Pulmonary artery endothelial cell (primary cell): ENCODE data around the gene LDLRAD3. TPM values are rescaled to one million over a fixed set of nuclear protein-coding genes. Genes with fewer than 3 reads are reported as not detected.

Experiments used
- DNase-seq: peaks from one replicate; pipeline ENCODE4 v3.0.0-alpha.2; 2011; ENCODE audit warnings: low read depth, low spot score
- total RNA-seq: library from RNA; depleted of rRNA; stranded (reverse); fragments of >200 nt; gene quantifications from 2 replicates; pipeline ENCODE4 v1.2.3, GENCODE V29; 2014

LDLRAD3 gene
- total RNA-seq, 1 donor from 2014 or later = 9.5 TPM

DNA sequence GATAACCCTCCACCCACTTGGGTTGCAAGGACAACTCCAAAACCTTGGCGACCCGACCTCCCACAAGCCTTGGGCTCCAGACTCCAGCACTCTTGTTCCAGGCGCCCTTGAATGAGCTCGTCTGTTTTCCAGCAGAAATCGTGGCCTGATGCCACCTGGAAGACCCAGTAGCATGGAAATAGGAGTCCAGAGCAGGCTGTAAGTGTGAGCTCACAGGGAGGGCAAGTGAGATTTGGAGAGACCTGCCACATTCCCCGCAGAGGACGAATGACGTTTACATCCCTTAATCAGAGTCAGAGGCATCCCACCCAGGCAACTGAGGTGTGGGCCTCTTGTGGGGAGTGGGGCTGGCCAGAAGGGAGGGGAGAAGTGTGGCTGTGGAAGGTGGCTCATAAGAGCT lies 71.9 kb downstream of the LDLRAD3 start:
- DNase-seq = no peak

DNA sequence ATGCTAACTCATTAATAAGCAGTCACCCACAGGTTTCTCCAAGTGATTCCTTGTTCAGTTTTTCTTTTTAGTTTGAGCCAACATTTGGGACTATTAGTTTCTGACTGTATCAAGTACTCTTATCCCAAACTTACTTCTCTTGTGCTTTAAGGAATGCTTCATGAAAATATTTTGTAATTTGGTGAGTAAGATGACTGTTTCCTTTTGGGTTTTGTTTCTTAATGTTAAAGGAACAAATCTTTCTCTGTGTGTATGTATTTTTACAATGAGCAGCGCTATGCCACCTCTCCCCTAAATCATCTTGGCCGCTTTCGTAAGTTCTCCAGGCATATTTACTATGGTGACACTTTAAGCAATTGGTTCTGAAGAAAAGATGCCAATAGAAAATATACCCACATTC lies 72.4 kb downstream of the LDLRAD3 start:
- DNase-seq = no peak

DNA sequence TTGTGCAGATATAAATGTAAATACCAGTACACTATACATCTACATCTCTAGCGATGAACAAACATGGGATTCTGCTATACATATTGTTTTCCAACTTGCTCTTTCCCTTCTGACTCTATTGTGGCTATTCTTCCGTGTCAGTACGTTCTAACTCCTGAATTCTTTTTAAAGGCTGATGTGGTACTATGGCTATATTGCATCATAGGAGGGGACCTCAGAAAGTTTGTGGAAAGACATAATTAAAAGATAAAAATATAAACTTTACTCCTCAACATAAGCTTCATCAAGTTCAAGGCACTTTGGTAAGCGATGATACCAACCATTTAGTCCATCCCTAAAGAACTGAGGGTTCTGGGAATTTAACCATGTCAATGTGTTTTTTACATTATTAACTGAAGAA lies 72.8 kb downstream of the LDLRAD3 start:
- no peak for DNase-seq

DNA sequence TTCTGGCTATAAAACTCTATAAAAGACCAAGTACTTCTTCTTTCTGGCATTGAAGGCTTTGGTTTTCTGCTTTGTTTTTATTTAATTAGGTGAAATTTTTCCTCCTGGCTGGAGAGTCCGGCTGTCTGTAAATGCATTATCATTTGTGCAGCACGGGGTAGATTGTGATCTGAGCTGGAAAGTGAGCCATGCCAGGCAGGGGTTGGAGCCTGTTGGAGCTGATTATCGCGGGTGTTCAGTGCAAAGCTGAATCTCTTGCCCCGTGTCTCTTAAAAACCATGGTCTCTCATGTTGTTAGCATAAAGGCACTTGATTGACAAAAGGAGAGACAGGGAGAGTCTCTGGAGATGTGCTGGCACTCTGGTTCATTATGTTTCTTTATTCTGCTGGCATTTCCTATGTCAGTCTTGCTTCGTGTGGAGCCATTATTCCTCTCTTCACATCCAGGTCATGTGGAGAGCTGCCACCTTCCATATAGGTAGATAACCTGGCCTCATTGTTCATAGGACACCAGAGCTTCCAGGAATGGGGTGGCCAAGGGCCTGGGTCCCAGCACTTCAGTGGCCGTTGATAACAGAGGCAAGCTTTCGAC lies 75.2 kb downstream of the LDLRAD3 start:
- DNase-seq = no peak

DNA sequence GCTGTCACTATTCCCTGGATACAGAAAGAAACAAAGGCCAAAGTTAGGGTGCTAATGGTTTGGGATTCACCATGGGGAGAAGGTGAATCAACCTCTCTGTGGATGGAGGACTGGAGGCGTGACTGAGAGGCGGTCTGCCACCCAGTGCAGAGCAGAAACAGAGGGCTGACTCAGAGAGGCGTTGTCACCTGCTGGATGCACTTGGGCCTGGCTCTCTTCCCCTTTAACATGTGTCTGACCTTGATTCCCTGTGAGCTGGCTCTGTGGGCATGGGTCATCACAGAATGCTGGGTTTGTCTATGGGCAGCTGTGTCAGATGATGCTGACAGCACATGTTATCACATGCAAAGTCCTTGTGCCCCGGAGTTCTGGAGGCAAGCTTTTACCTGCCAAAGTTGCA lies 75.9 kb downstream of the LDLRAD3 start:
- DNase-seq = no peak

DNA sequence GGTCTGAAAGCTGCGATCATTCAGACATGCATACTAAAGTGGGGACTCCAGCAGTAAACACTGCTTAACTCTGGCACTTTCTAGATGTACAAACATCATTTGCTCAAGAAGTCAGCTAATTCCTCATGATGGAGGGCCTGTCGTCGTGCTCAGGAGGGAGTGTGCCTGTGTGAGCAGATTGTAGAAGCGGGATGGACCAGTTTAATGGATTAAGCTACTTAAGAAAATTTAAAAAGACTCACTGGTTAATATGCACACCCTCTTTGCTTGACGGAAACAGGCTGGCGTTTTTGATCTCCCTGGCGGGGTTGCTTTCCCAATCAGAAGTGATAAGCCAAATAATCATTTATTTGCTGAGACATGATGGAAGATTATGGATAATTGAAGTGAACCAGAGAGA lies 79.0 kb downstream of the LDLRAD3 start:
- no peak for DNase-seq

DNA sequence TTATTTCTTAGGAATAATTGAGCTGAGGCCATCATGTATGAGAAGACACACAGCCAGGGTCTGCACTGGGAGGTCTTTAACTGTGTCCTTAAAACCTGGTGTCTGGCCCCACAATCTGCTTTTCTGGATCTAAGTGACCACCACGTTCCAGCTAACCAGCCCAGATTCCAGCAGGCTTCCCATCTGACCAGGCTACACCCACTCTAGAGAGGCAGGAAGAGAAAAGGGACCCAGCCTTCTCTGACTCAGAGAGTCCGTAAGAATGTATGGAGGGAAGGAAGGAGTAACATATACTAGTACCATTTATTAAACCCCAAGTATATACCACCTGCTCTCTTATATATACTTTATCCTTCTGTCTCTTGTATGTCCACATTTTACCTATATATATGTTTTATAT lies 80.1 kb downstream of the LDLRAD3 start:
- DNase-seq = no peak

DNA sequence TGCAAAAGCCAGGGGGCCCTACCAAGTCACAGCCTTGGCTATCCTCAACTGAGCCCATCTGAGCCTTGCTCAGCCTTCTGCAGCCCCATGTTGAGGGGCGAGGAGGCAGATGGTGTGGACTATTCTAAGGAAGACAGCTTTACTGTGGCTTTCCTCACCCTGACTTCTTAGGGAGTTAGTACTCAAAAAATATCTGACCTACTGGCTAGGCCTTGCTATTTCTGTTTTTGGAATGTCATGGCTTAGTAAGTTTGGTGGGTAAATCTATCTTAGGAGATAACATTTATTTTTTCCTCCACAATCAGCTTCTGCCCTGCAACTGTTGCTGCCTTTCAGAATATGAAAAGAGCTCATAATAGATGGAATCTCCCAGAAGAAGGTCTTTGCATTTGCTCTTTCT lies 80.9 kb downstream of the LDLRAD3 start:
- DNase-seq = no peak

DNA sequence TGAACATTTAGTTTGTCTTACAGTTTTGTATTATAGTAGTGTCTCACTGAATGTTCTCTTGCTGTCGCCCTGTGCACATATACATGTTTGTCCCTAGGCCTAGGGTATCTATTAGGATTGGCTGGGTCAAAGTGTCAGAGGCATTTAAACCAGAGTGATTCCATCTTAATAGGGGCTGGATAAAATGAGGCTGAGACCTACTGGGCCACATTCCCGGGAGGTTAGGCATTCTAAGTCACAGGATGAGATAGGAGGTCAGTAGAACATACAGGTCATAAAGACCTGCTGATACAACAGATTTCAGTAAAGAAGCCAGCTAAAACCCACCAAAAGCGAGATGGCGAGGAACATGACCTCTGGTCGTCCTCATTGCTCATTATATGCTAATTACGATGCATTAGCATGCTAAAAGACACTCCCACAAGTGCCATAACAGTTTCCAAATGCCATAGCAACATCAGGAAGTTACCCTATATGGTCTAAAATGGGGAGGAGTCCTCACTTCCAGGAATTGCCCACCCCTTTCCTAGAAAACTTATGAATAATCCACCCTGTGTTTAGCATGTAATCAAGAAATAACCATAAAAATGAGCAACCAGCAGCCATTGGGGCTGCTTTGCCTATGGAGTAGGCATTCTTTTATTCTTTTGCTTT lies 82.6 kb downstream of the LDLRAD3 start:
- no peak for DNase-seq

DNA sequence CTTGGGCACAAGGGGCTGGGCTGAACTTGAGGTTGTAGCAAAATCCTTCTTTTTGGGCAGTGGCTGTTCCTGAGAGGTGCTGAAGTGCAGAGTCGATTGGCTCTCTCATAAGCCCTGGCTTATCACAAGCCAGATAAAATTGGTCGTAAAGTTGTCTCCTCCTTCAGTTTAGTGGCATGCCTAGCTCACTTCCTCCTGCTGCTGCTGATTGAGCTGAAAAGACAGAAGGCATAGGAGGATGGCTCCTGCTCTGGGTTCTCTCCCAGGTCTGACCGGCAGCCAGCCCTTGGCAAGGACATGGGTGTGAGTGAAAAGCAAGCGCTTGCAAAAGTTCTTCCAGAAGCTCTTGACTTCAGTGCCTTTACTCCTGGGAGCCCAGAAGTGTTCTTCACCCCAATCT lies 83.9 kb downstream of the LDLRAD3 start:
- no peak for DNase-seq

DNA sequence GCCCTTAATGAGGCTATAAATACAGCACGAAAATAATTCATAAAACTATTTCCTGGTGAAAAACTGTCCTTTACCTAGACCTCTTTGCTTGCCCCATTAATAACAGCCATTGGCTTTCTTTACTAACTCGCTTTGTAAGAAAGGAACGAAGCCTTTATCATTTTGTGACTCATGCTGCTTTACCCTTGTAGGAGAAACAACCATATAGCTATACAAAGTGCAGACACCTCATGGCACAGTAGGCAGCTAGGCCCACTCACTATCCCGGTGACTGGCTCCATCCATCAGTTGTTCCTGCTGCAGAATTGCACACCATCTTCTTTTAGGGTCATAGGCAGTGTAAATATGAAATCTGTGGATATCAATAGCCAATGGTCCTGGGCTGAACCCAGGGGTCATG lies 85.8 kb downstream of the LDLRAD3 start:
- DNase-seq = no peak

DNA sequence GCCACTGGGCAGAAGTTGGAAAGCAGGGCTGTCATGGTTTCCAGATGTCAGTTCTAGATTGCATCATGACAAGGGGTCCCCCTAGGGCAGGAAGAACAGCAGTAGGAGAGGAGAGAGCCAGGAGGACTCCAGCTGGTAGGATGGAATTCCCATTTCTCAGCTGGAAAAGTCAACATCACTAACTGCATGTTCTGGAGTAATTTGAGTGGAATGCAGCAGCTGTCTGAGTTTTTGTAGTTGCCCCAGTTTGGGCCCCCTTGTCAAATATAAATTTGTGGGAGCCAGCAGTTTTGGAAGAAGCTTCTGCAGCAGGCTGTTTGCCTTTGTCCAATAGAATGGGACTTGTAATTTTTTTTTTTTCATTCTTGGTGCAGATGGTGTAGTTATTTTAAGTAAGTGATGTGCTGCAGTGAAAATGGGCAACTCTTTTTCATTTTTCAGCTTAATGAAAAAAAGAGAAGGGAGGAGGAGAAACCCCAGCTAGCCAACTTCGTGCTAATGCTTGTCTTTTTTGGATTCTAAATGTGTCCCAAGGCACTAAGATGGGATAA lies 86.9 kb downstream of the LDLRAD3 start:
- no peak for DNase-seq

DNA sequence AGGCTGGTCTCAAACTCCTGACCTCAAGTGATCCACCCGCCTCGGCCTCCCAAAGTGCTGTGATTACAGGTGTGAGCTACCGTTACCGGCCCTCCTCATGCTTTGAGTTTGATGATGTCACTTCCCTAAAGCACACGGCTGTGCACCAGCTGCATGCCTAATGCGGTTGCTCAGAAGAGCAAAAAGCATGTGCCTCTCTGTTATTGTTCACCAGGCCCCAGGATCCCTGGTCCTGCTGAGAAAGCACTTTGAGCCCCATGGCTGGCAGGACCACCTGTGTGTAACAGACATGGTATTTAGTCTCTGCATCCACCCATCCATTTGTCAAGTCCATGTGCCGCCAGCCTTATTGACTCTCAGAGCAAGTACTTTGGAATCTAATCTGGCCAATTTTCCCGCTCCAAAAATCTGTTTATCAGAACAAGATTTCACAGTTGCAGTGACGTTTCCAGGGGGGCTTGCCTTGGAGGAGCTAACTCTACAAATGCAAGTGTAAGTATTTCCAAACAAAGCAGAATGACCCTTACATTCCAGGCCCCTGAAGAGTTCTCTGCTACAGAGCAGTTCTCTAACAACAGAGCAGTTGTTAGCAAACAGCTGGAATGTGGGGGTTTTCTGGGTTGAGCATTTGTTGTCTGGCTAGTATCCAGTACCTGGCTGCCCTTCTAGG lies 89.4 kb downstream of the LDLRAD3 start:
- no peak for DNase-seq

DNA sequence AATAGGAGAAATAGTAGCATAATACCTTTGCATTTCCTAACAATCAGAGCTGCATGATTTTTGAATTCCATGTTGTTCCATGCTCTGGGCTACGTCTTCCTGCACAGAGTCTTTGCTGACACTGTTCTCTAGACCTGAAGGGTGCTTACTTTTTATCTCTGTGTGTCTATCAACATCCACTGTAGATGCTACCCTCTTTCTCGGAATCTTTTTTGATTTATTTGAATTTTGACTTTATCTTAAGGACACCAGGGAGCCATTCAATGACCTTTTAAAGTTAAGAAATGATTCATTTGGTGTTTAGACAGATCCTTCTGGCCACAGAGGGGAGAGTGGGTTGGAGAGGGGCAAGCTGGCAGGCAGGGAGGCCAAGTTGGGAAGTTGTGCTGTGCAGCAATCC lies 90.1 kb downstream of the LDLRAD3 start:
- DNase-seq = no peak

DNA sequence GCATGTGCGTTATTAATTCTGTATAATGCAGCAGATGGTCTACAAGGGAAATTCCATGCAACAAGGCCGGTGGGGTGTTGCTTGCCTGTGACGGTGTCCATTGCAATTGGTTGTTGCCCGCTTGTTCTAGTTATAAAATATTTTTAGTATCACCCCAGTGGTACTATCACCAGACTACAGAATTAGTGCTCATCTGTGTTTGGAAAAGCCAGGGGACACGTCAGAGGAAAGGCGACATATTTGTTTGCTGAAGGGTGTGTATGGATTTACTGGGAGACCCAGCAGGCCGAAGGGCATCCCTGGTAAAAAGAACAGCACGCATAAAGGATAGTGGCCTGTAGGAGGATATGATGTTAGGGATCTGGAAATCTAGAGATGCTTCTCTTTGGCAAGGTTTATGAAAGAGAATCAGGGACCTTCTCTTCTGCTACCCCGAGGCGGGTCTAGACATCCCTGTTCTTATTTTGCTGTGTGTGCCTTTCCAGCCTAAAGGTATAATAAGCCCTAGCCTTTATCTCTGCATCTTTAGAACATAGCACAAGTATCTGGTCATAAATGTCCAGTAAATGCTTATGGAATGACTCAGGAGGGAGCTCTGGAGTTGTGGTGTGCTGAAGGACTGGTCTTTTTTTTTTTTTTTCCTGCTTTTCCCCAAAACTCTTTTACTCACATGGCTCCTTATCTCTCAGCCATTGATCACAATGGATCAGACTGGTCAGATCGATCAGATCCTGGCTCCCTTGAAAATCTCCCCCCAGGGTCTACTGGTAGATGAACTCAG lies 90.9 kb downstream of the LDLRAD3 start:
- DNase-seq = no peak

DNA sequence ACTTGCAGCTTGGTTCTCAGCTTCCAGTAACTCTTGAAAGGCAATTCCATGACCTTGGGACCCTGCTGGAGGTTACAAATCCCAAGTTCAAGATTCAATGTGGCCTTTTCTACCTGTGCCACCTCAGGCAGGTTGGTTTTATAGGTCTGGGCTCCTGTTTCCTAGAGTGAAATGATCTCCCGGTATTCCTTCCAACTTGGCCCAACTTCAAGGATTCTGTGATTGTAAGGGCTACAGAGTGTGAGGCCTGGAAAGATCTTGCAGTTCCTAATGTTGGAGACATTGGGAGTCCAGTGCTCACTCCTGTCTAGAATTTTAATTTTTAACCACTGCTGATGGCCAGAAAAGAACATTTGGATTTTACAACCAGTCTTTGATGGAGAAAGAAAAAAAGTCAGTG lies 91.6 kb downstream of the LDLRAD3 start:
- DNase-seq = no peak

DNA sequence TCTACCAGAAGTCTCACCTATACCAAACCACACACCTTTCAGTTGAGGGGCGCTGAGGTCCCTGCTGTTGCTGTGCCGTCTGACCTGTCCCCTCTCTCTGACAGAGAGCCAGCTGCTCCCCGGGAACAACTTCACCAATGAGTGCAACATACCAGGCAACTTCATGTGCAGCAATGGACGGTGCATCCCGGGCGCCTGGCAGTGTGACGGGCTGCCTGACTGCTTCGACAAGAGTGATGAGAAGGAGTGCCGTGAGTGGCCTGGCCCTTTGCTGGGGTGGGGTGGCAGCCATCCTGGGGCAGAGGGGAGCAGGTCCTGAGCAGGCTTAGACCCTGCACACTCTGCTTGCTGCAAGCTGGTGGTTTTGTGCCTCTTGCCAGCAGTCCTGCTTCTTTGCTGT lies 92.1 kb downstream of the LDLRAD3 start:
- DNase-seq = no peak

DNA sequence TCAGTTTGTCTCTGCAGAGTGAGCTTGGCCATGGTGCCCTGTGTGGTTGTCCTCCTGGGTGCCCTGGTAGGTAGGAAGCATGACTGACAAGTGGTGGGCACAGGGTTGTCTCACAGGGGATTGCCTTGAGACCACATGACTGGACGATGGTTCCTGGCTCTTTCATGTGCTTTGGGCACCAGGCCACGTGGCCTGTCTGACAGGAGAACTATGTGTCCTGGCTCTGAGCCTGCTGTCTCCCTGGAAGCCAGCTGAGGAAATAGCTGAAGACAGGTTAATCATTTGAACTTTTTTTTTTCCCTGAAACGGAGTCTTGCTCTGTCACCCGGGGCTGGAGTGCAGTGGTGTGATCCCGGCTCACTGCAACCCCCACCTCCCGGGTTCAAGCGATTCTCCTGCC lies 93.2 kb downstream of the LDLRAD3 start:
- no peak for DNase-seq

DNA sequence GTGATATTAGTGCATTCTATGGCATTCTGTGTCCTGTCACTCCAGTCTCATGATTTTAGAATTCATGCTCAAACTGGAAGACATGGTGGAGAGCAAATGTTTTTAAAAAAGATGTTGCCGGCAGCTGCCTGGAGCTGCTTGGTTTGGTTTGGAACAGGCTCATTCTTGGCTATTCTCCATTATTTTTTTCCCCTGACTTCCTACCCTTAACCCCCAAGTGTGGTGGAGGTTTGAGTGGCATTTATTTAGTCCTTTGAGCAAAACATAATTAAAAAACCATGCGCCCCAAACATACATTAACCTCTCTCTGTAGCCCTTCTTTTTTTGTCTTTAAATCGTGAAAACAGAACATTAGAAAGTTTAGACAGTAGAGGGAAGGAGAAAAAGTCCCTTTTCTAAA lies 94.7 kb downstream of the LDLRAD3 start:
- DNase-seq = no peak

DNA sequence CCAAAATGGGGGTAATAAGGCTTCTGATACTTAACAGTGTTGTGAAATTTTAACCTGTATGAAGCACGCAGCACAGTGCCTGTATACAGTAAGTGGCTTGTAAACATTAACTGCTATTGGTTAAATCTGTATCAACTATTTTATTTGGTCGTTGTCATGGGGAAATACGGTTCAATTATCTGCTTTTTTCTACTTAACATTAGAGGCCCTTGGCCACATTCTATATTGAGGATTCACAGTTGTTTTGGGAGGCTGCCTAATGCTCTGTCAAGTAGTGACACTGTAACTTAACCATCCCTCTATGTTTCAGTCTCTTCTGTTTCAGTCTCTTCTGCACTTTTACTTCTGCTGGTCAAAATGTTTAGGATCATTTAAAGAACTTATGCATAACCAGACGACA lies 95.6 kb downstream of the LDLRAD3 start:
- DNase-seq = no peak

DNA sequence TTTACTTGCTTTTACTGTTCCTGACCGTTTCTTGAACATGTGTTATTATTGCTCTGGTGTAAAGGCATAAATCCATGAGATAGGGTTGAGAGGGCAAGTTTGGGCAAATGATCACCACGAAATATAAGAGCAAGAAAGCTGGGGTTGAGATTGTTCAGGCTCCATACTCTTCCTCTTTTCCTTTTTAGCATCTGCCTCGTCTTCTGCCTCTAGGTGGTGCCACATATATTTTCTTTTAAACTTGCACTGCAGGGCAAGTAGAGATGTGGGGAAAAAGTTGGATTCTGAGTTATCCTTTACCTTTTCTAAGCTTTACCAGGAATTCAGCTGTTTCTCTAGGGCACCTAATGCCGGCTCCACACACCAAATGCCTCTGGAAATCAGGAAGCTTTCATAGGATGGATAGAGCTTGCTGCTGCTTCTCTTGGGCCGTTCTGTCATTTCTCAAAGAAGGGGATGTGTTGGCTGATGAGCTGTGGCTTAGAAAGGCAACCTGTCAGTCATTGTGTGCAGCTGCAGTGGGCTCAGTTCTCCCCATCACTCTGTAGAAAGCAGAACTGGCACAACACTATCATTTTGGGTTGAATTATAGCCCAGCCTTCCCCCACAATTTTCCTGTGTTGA lies 98.2 kb downstream of the LDLRAD3 start:
- DNase-seq = no peak

DNA sequence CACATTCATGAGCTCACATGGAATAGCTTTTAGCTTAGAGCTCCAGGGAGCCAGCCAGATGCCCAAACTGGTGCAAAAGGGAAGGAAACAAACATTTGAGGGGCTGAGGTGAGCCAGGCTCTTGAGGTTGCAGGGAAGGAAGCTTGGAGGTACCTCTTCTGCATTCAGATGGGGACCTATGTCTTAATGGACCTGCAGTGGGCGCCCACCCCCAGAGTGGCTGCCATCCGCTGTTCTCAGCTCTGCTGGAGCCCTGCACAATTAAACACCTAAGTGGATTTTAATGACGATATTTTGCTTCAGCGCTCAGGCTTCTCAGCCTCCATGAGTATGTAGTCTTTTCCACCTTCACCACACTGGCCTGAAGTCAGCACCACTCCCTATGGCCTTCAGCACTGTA lies 100.8 kb downstream of the LDLRAD3 start:
- no peak for DNase-seq
